Urinary bladder (tissue), 4 donors: ENCODE data around the gene FAM53B. TPM values are rescaled to one million over a fixed set of nuclear protein-coding genes. Genes with fewer than 3 reads are reported as not detected.
A peak's percentile ranks its signal among the peaks of the same experiment; 100 is the strongest.
"Not testable (repeated sequence)": the region's sequence is repeated elsewhere in the genome, so short reads cannot be mapped to it uniquely, and the experiment has no call there.

Experiments
- DNase-seq: peaks from one replicate; pipeline ENCODE4 v3.0.0-alpha.2; 2015; ENCODE audit errors: extremely low spot score
- H3K27ac ChIP-seq: one replicate; pipeline ENCODE4 v1.5.1; 2013; ENCODE audit warnings: low read depth, mild to moderate bottlenecking, moderate library complexity
- H3K36me3 ChIP-seq: one replicate; pipeline ENCODE4 v1.6.1; 2013; ENCODE audit warnings: mild to moderate bottlenecking, moderate library complexity; ENCODE audit not compliant: insufficient read depth
- H3K4me1 ChIP-seq: one replicate; pipeline ENCODE4 v1.6.1; 2013; ENCODE audit warnings: mild to moderate bottlenecking, moderate library complexity; ENCODE audit not compliant: insufficient read depth
- H3K4me3 ChIP-seq: one replicate; pipeline ENCODE4 v1.5.1; 2013; ENCODE audit warnings: low read depth, low read length
- WGBS: extraction: QIAGEN DNeasy Blood & Tissue Kit; methylation state at CpG from one replicate; pipeline ENCODE4 v1.1.7; 2013; 5-methylcytosine and 5-hydroxymethylcytosine counted together
- polyA plus RNA-seq: library from polyadenylated mRNA; stranded (reverse); fragments of 200-250 nt; gene quantifications from one replicate; pipeline ENCODE4 v1.2.3, GENCODE V29; 2013
- total RNA-seq: library from RNA; depleted of rRNA; stranded (reverse); fragments of >200 nt; gene quantifications from one replicate; pipeline ENCODE4 v1.2.3, GENCODE V29; 2014
- donor health status: healthy with polysubstance abuse.
- donor health status: healthy.

FAM53B gene
- total and polyA plus RNA-seq, 2 donors: 15.9 to 19.8 TPM

GRCh38 chr10:124619802-124620490 lies 124.2 kb downstream of the FAM53B start:
- no peaks in the 10 kb centered on the region for H3K4me1 ChIP-seq
- H3K27ac ChIP-seq: no peak overlapping the region
- no peak overlapping the region for H3K4me3 ChIP-seq
- DNase-seq: no peak
- H3K36me3 ChIP-seq: no peaks in the 10 kb centered on the region
- WGBS: 79% methylated on average over 26 of the region's 26 CpGs

DNA sequence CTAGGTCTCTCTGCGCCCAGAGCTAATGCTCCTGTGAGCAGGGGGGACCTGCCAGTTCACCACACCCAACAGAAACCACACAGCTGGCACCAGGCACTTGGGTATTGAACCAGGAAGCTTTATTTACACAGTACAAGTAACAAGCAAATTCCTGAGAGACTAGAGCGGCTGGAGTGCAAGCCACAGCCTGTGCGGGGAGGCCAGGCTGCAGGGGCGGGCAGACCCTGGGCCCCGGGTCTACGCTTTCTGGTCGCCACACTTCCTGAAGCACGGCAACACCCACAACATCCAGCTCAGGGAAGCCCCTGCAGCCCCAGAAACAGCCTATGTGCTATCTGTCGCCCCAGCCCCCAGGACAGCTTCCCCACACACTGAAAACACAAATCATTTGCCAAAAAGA lies 125.0 kb downstream of the FAM53B start:
- Histone ChIP-seq H3K4me3 (no peak overlapping the region), H3K36me3 (no peaks in the 10 kb centered on the region), H3K4me1 (no peaks in the 10 kb centered on the region), H3K27ac (peak overlapping the region; percentile 86)
- WGBS: 73% methylated on average over 9 of the region's 9 CpGs
- DNase-seq: peak; percentile 36

DNA sequence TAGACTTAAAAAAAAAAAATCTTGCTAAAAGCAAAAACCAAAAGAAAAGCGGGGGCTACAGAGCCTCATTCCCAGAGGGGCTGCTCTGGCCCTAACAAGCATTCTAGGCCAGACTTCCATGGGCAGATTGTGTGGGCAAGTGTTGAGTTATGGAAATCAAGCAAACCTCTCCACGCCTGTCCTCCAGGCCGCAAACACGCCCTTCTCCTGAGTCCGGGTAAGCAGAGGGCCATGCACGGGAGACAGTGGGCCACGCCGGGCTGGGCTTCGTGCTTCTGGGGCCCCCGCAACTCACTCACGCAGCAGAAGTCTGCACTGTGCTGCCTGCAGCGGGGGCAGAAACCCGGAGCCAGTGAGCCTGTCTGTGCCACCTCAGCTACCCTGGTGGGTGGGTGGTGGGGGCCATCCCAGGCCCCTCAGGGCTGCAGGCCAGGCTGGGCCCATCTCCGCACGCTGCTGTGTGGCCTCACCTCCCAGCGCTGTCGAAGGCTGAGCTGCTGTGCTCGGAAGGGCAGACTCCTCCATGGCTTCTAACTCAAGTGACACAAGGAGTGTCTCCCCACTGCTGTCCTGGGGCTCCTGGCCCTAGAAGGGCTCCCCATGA lies 125.6 kb downstream of the FAM53B start:
- no peaks in the 10 kb centered on the region for H3K4me1 ChIP-seq
- H3K36me3 ChIP-seq: no peaks in the 10 kb centered on the region
- no peak for DNase-seq
- WGBS: 91% methylated on average over 18 of the region's 18 CpGs
- H3K4me3 ChIP-seq: no peak overlapping the region
- H3K27ac ChIP-seq: peak overlapping the region; percentile 86

DNA sequence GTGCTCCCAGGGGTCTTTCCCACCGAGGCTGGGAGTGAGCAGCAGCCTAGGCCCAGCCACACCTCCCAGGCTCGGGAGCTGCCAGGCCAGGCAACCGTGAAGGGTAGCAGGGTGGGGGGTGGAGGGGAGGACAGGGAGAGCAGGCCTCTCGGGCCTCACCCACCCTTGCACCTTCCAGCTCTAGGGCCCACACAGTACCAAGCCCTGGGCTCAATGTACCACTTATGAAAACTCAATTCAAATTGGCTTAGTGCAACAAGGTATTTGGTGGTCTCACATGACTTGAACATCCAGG lies 127.4 kb downstream of the FAM53B start:
- no peaks in the 10 kb centered on the region for H3K36me3 ChIP-seq
- no peaks in the 10 kb centered on the region for H3K4me1 ChIP-seq
- 77% methylated on average over 4 of the region's 4 CpGs for WGBS
- DNase-seq: no peak
- H3K4me3 ChIP-seq: no peak overlapping the region
- no peak overlapping the region for H3K27ac ChIP-seq

- Histone ChIP-seq H3K36me3 (no peaks in the 10 kb centered on the region), H3K4me3 (no peak overlapping the region), H3K4me1 (no peaks in the 10 kb centered on the region), H3K27ac (no peak overlapping the region)
- 85% methylated on average over 30 of the region's 30 CpGs for WGBS
- DNase-seq: no peak
These were observed 127.9 kb downstream of the FAM53B start for GRCh38 chr10:124616040-124616835.

GRCh38 chr10:124615259-124615658 lies 128.9 kb downstream of the FAM53B start:
- 96% methylated on average over 34 of the region's 34 CpGs for WGBS
- no peak overlapping the region for H3K4me3 ChIP-seq
- H3K27ac ChIP-seq: no peak overlapping the region
- no peaks in the 10 kb centered on the region for H3K36me3 ChIP-seq
- no peaks in the 10 kb centered on the region for H3K4me1 ChIP-seq
- DNase-seq: no peak

DNA sequence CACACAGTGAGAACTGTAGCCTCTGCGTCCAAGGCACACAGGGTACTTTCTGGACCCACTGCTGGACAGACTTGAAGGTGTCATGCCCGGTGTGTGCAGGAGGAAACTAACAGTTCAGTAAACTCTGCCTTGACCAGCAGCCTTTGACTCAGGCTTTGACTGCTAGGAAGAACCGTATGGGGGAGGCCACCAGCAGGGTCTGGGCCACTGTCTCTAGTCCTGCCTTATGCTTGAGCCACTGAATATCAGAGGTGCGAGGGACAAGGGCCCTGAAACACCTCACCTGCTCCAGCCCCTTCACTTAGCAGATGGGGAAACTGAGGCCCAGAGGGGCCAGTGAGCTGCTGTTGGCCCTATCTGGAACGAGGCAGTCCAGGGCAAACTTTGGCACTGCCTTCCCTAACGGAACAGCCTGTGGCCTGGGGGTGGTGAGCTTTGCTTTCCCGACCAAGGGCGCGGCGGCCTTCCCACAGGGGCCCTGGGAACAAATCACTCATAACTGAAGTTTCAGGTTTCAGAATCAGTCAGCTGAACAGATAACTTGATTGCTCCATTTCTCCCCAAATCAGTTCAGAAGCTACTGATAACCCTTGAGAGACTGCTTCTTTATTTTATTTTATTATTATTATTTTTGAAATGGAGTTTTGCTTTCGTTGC lies 130.0 kb downstream of the FAM53B start:
- 85% methylated on average over 11 of the region's 11 CpGs for WGBS
- no peak overlapping the region for H3K4me3 ChIP-seq
- no peak overlapping the region for H3K27ac ChIP-seq
- H3K4me1 ChIP-seq: no peaks in the 10 kb centered on the region
- no peaks in the 10 kb centered on the region for H3K36me3 ChIP-seq
- DNase-seq: no peak

DNA sequence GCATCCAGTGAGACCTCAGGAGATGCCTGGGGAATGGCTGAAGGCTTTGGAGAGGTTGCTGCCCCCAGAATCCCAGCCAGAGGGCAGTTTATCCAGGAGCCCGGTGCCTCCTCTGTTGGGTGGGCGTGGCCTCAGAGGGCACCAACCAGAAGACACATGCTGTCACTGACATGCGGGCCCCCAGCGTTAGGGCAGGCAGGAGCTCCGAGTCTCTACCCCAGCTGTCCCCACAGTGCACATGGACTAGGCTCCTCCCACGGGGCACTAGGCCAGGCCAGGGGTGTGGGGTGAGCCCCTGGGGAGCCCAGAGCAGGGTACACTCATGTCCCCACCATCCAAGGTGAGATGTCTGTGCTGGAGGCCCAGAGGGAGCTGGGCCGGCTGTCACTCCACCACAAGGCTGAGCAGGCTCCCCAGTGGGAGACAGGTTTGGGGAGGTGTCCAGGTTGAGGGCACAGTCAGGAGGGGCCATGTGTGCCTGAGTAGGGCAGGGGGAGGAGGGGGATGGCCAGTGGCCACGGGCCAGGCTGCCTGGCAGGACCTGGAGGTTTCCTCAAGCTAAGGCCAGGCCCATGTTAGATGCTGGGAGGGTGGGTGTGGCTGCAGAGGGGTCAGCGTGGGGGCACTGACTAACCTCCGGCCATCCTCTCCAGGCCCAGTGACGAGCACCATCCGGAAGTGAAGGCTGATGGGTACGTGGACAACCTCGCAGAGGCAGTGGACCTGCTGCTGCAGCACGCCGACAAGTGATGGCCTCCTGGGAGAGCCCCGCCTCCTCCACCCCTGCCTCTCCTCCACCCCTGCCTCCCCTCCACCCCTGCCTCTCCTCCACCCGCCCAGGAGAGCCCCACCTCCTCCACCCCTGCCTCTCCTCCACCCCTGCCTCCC lies 131.3 kb downstream of the FAM53B start:
- Histone ChIP-seq H3K4me3 (no peak overlapping the region), H3K36me3 (no peaks in the 10 kb centered on the region), H3K27ac (no peak overlapping the region), H3K4me1 (no peaks in the 10 kb centered on the region)
- WGBS: 53% methylated on average over 18 of the region's 18 CpGs
- no peak for DNase-seq

DNA sequence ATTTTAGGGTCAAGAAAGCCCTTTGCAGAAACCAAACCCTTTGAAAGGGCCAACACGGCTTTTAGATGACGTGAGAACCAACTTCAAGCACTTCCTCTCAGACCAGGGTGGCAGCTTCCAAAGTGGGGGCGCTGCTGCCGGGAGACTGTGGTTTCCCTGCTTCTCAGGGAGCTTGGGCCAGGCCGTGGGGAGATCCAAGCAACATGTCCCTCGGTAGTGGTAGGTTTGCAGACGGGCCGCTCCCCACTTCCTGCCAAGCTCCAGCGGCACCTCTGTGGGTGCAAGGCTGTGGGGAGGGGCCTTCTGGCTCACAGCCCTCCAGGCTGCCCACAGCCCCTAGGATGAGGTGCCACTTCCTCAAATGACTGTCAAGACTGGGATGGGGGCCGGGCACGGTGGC lies 132.4 kb downstream of the FAM53B start:
- no peak overlapping the region for H3K4me3 ChIP-seq
- no peaks in the 10 kb centered on the region for H3K4me1 ChIP-seq
- H3K36me3 ChIP-seq: no peaks in the 10 kb centered on the region
- no peak for DNase-seq
- H3K27ac ChIP-seq: no peak overlapping the region
- WGBS: 81% methylated on average over 11 of the region's 11 CpGs

DNA sequence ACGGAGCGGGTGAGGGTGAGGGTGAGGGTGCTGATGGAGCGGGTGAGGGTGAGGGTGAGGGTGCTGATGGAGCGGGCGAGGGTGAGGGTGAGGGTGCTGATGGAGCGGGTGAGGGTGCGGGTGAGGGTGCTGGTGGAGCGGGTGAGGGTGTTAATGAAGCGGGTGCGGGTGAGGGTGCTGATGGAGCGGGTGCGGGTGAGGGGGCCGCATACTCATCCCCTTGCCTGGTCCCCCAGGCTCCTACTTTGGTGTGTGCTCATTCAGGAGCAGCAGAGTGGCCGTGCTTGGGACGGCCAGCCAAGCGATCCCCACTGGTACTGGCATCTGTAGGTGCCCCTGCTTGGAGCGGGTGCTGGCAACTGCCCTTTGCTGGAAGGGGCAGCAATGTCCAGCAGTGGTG lies 133.3 kb downstream of the FAM53B start:
- H3K4me3 ChIP-seq, H3K27ac ChIP-seq, H3K36me3 ChIP-seq, DNase-seq, H3K4me1 ChIP-seq: not testable (repeated sequence)
- WGBS: 86% methylated on average over 15 of the region's 17 CpGs

DNA sequence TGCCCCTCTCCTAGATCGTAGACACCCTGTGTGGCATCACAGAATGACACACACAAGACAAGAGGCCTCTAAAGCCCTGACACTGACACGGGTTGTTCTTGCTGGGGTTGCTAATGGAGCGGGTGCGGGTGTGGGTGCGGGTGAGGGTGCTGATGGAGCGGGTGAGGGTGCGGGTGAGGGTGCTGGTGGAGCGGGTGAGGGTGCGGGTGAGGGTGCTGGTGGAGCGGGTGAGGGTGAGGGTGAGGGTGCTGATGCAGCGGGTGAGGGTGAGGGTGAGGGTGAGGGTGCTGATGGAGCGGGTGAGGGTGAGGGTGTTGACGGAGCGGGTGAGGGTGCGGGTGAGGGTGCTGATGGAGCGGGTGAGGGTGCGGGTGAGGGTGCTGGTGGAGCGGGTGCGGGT lies 134.0 kb downstream of the FAM53B start:
- not testable (repeated sequence) for DNase-seq, H3K4me3 ChIP-seq, H3K4me1 ChIP-seq, H3K27ac ChIP-seq, H3K36me3 ChIP-seq
- 93% methylated on average over 18 of the region's 19 CpGs for WGBS

DNA sequence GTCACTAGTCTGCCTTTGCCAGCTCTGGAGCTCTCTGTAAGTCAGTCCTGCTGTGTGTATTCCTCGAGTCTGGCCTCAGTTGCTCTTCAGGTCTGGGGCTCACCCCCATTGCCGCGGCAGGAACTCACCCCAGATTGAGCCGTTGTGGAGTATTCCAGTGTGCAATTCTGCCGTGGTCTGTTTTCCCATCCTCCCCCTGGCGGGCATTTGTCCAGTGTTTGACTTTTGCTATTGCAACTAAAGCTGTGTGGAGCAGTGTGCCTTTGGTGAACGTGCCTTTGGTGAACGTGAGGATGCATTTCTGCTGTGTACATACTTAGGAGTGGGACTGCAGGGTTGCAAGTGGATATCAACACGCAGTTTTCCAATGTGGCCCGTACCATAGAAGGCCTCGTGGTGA lies 134.5 kb downstream of the FAM53B start:
- 87% methylated on average over 11 of the region's 11 CpGs for WGBS
- no peaks in the 10 kb centered on the region for H3K4me1 ChIP-seq
- H3K36me3 ChIP-seq: no peaks in the 10 kb centered on the region
- H3K4me3 ChIP-seq: no peak overlapping the region
- no peak overlapping the region for H3K27ac ChIP-seq
- DNase-seq: no peak

DNA sequence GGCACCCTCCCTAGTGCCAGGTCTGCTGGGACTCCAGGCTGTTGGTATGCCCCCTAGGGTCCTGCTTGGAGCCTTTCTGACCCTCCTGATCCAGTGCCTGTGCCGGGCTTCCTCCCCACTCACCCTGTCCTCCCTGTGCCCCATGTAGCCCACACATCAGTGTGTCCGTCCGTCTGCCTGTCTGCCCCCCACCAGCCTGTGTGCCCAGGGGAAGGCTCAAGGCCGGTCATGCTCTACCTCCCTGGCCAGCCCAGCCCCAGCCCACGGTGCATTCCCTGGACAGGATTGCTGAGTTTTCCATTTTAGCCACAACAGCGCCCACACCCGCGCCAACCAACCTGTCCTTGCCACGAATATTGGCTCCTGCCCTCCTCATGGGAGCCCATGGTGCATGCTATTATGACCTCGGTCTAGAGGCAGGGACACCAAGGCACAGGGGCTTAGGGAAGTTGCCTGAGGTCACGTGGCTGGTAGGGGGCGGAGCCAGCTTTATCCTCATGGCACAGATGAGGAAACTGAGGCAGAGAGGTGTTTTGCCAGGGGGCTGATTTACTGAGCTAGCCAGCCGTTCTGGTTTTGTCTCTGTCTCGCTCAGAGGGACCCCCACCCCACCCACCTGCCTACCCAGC lies 136.0 kb downstream of the FAM53B start:
- no peak for DNase-seq
- H3K36me3 ChIP-seq: no peaks in the 10 kb centered on the region
- 94% methylated on average over 14 of the region's 14 CpGs for WGBS
- H3K4me1 ChIP-seq: no peaks in the 10 kb centered on the region
- H3K4me3 ChIP-seq: no peak overlapping the region
- H3K27ac ChIP-seq: no peak overlapping the region
